Muscle layer of duodenum (tissue), 2 donors: Measurements from ENCODE around the gene PPP4R4.

ENCODE experiments used
- H3K27ac ChIP-seq: one replicate; pipeline ENCODE4 v1.7.0; 2013; ENCODE audit warnings: mild to moderate bottlenecking, low read length
- H3K27me3 ChIP-seq: one replicate; pipeline ENCODE4 v1.7.0; 2013; ENCODE audit warnings: low read depth, mild to moderate bottlenecking, control low read depth, low read length
- H3K36me3 ChIP-seq, 2 donors: one replicate each; pipeline ENCODE4 v1.7.0; 2013; ENCODE audit warnings: low read length in 2 of 2, control low read depth in 1 of 2, mild to moderate bottlenecking in 1 of 2; ENCODE audit not compliant: insufficient read depth in 2 of 2, control insufficient read depth in 1 of 2
- H3K4me1 ChIP-seq, 2 donors: one replicate each; pipeline ENCODE4 v1.7.0; 2013; ENCODE audit warnings: low read length in 2 of 2, mild to moderate bottlenecking in 2 of 2, control low read depth in 1 of 2, moderate library complexity in 1 of 2; ENCODE audit not compliant: insufficient read depth in 2 of 2, control insufficient read depth in 1 of 2
- H3K4me3 ChIP-seq, 2 donors: one replicate each; pipeline ENCODE4 v1.7.0; 2013; ENCODE audit warnings: low read length in 2 of 2, low read depth in 1 of 2, mild to moderate bottlenecking in 1 of 2
- H3K9me3 ChIP-seq, 2 donors: one replicate each; pipeline ENCODE4 v1.7.0; 2013; ENCODE audit warnings: low read length in 2 of 2, control low read depth in 1 of 2, mild to moderate bottlenecking in 1 of 2; ENCODE audit not compliant: control insufficient read depth in 1 of 2
- donor health status: healthy.

PPP4R4 gene

GRCh38 chr14:94135476-94135875, 38.6 kb upstream of the PPP4R4 start:
- Histone ChIP-seq H3K36me3 (no peaks in the 10 kb centered on the region), H3K9me3 (peaks cover 0 to 3% of the 10 kb centered on the region in 2 donors), H3K27me3 (no peaks in the 10 kb centered on the region), H3K4me1 (peaks cover 0 to 9% of the 10 kb centered on the region in 2 donors), H3K27ac (no peak overlapping the region), H3K4me3 (no peak overlapping the region)

- Histone ChIP-seq H3K27me3 (no peaks in the 10 kb centered on the region), H3K36me3 (no peaks in the 10 kb centered on the region), H3K4me3 (no peak overlapping the region), H3K4me1 (peaks cover 0 to 7% of the 10 kb centered on the region in 2 donors), H3K27ac (no peak overlapping the region), H3K9me3 (peaks cover 0 to 3% of the 10 kb centered on the region in 2 donors)
Measured at GRCh38 chr14:94136575-94137331, 37.4 kb upstream of the PPP4R4 start.

GRCh38 chr14:94138251-94138650, 35.9 kb upstream of the PPP4R4 start:
- Histone ChIP-seq H3K9me3 (peaks cover 0 to 3% of the 10 kb centered on the region in 2 donors), H3K27me3 (no peaks in the 10 kb centered on the region), H3K4me3 (no peak overlapping the region), H3K27ac (no peak overlapping the region), H3K36me3 (no peaks in the 10 kb centered on the region), H3K4me1 (peaks cover 0 to 7% of the 10 kb centered on the region in 2 donors)

GRCh38 chr14:94139006-94139405, 35.1 kb upstream of the PPP4R4 start:
- H3K4me3 ChIP-seq, result no peak overlapping the region
- no peak overlapping the region for H3K27ac ChIP-seq
- no peaks in the 10 kb centered on the region for H3K27me3 ChIP-seq
- H3K36me3 ChIP-seq, result no peaks in the 10 kb centered on the region
- H3K9me3 ChIP-seq, result peaks cover 0 to 3% of the 10 kb centered on the region in 2 donors
- peaks cover 0 to 7% of the 10 kb centered on the region in 2 donors for H3K4me1 ChIP-seq

GRCh38 chr14:94139421-94139820, 34.7 kb upstream of the PPP4R4 start:
- Histone ChIP-seq H3K27ac (no peak overlapping the region), H3K9me3 (peaks cover 0 to 3% of the 10 kb centered on the region in 2 donors), H3K27me3 (no peaks in the 10 kb centered on the region), H3K36me3 (no peaks in the 10 kb centered on the region), H3K4me3 (no peak overlapping the region), H3K4me1 (peaks cover 0 to 7% of the 10 kb centered on the region in 2 donors)

- Histone ChIP-seq H3K9me3 (no peaks in the 10 kb centered on the region), H3K36me3 (no peaks in the 10 kb centered on the region), H3K4me1 (no peaks in the 10 kb centered on the region), H3K27ac (no peak overlapping the region), H3K27me3 (no peaks in the 10 kb centered on the region), H3K4me3 (no peak overlapping the region)
Measured at GRCh38 chr14:94142247-94142646, 31.9 kb upstream of the PPP4R4 start.

GRCh38 chr14:94142836-94143235, 31.3 kb upstream of the PPP4R4 start:
- H3K4me3 ChIP-seq, result no peak overlapping the region
- H3K9me3 ChIP-seq, result no peaks in the 10 kb centered on the region
- no peak overlapping the region for H3K27ac ChIP-seq
- no peaks in the 10 kb centered on the region for H3K4me1 ChIP-seq
- no peaks in the 10 kb centered on the region for H3K27me3 ChIP-seq
- H3K36me3 ChIP-seq, result no peaks in the 10 kb centered on the region

GRCh38 chr14:94143239-94143638, 30.9 kb upstream of the PPP4R4 start:
- Histone ChIP-seq H3K9me3 (no peaks in the 10 kb centered on the region), H3K4me1 (no peaks in the 10 kb centered on the region), H3K27me3 (no peaks in the 10 kb centered on the region), H3K36me3 (no peaks in the 10 kb centered on the region), H3K4me3 (no peak overlapping the region), H3K27ac (no peak overlapping the region)

- Histone ChIP-seq H3K27me3 (no peaks in the 10 kb centered on the region), H3K9me3 (no peaks in the 10 kb centered on the region), H3K36me3 (no peaks in the 10 kb centered on the region), H3K27ac (no peak overlapping the region), H3K4me3 (no peak overlapping the region), H3K4me1 (no peaks in the 10 kb centered on the region)
Measured at GRCh38 chr14:94143711-94144110, 30.4 kb upstream of the PPP4R4 start.

- Histone ChIP-seq H3K27ac (no peak overlapping the region), H3K4me1 (no peaks in the 10 kb centered on the region), H3K27me3 (no peaks in the 10 kb centered on the region), H3K9me3 (no peaks in the 10 kb centered on the region), H3K36me3 (no peaks in the 10 kb centered on the region), H3K4me3 (no peak overlapping the region)
Measured at GRCh38 chr14:94144765-94145164, 29.4 kb upstream of the PPP4R4 start.

- Histone ChIP-seq H3K27ac (no peak overlapping the region), H3K36me3 (no peaks in the 10 kb centered on the region), H3K9me3 (no peaks in the 10 kb centered on the region), H3K4me1 (no peaks in the 10 kb centered on the region), H3K4me3 (no peak overlapping the region), H3K27me3 (no peaks in the 10 kb centered on the region)
Measured at GRCh38 chr14:94145902-94146527, 28.1 kb upstream of the PPP4R4 start.
